Trophoblast cell (in vitro differentiated cells and primary cell): Measurements from ENCODE around the gene B3GNT5.

Source experiments
- DNase-seq, 2 donors: peaks; one replicate each; pipeline ENCODE4 v3.0.0-alpha.2; 2016
- H2AFZ ChIP-seq: 2 replicates; pipeline ENCODE4 v1.6.1; 2013; ENCODE audit warnings: low read length, moderate library complexity, mild to moderate bottlenecking; ENCODE audit not compliant: insufficient read depth, poor library complexity
- H2AK5ac ChIP-seq: 2 replicates; pipeline ENCODE4 v1.6.1; 2013; ENCODE audit warnings: mild to moderate bottlenecking, low read length
- H2BK120ac ChIP-seq: 2 replicates; pipeline ENCODE4 v1.6.1; 2013; ENCODE audit warnings: low read length, mild to moderate bottlenecking, moderate library complexity; ENCODE audit not compliant: insufficient read depth, poor library complexity
- H2BK12ac ChIP-seq: 2 replicates; pipeline ENCODE4 v1.6.1; 2013; ENCODE audit warnings: mild to moderate bottlenecking, low read length, moderate library complexity
- H2BK5ac ChIP-seq: 2 replicates; pipeline ENCODE4 v1.6.1; 2013; ENCODE audit warnings: low read length, low read depth, moderate library complexity, mild to moderate bottlenecking; ENCODE audit not compliant: poor library complexity
- H3K14ac ChIP-seq: 2 replicates; pipeline ENCODE4 v1.6.1; 2013; ENCODE audit warnings: mild to moderate bottlenecking, low read length
- H3K18ac ChIP-seq: 2 replicates; pipeline ENCODE4 v1.6.1; 2013; ENCODE audit warnings: mild to moderate bottlenecking, low read length
- H3K23ac ChIP-seq: 2 replicates; pipeline ENCODE4 v1.6.1; 2013; ENCODE audit warnings: low read length
- H3K27ac ChIP-seq: 2 replicates; pipeline ENCODE4 v1.5.1; 2013; ENCODE audit warnings: low read depth, mild to moderate bottlenecking, inconsistent platforms, low read length, moderate library complexity
- H3K27me3 ChIP-seq: 2 replicates; pipeline ENCODE4 v1.6.1; 2013; ENCODE audit warnings: inconsistent platforms, mild to moderate bottlenecking, low read length, moderate library complexity; ENCODE audit not compliant: insufficient read depth
- H3K36me3 ChIP-seq, 2 experiments: 1 replicate in 1 of 2; 2 replicates in 1 of 2; pipeline ENCODE4 v1.6.1; 2013; ENCODE audit warnings: low read length in 2 of 2, mild to moderate bottlenecking in 2 of 2, moderate library complexity in 1 of 2; ENCODE audit not compliant: insufficient read depth in 2 of 2, control insufficient read depth in 1 of 2
- H3K4ac ChIP-seq: 2 replicates; pipeline ENCODE4 v1.6.1; 2013; ENCODE audit warnings: low read depth, mild to moderate bottlenecking, low read length, moderate library complexity
- H3K4me1 ChIP-seq, 2 experiments: 1 replicate in 1 of 2; 2 replicates in 1 of 2; pipeline ENCODE4 v1.6.1; 2013; ENCODE audit warnings: low read length in 2 of 2, mild to moderate bottlenecking in 2 of 2, moderate library complexity in 1 of 2; ENCODE audit not compliant: insufficient read depth in 2 of 2, control insufficient read depth in 1 of 2
- H3K4me2 ChIP-seq: 2 replicates; pipeline ENCODE4 v1.6.1; 2013; ENCODE audit warnings: inconsistent platforms, mild to moderate bottlenecking, low read length, moderate library complexity
- H3K4me3 ChIP-seq: 2 replicates; pipeline ENCODE4 v1.5.1; 2013; ENCODE audit warnings: mild to moderate bottlenecking, low read depth, low read length, inconsistent platforms
- H3K79me1 ChIP-seq: one replicate; pipeline ENCODE4 v1.6.1; 2013; ENCODE audit warnings: low read length
- H3K79me2 ChIP-seq: 2 replicates; pipeline ENCODE4 v1.6.1; 2013; ENCODE audit warnings: low read length, mild to moderate bottlenecking; ENCODE audit not compliant: control insufficient read depth, insufficient read depth, poor library complexity
- H3K9ac ChIP-seq: 2 replicates; pipeline ENCODE4 v1.6.1; 2013; ENCODE audit warnings: mild to moderate bottlenecking, low read length
- H3K9me3 ChIP-seq: 2 replicates; pipeline ENCODE4 v1.6.1; 2013; ENCODE audit warnings: low read depth, mild to moderate bottlenecking, control low read depth, inconsistent platforms, low read length; ENCODE audit not compliant: insufficient read depth
- H4K12ac ChIP-seq: 2 replicates; pipeline ENCODE4 v1.6.1; 2013; ENCODE audit warnings: low read depth, mild to moderate bottlenecking, low read length, moderate library complexity
- H4K8ac ChIP-seq: 2 replicates; pipeline ENCODE4 v1.6.1; 2013; ENCODE audit warnings: low read depth, mild to moderate bottlenecking, low read length, moderate library complexity
- H4K91ac ChIP-seq: one replicate; pipeline ENCODE4 v1.6.1; 2013; ENCODE audit warnings: low read depth, mild to moderate bottlenecking, low read length, moderate library complexity
- WGBS: extraction: QIAGEN DNeasy Blood & Tissue Kit; methylation state at CpG from one replicate; pipeline ENCODE4 v1.1.7; 2013; ENCODE audit warnings: missing lambda C conversion rate; ENCODE audit not compliant: insufficient read length, insufficient coverage; ENCODE audit errors: extremely low coverage; 5-methylcytosine and 5-hydroxymethylcytosine counted together

B3GNT5 gene

GRCh38 chr3:183210341-183210740, 42.7 kb upstream of the B3GNT5 start:
- Histone ChIP-seq H4K91ac (no peak overlapping the region), H3K4ac (no peak overlapping the region), H2AFZ (no peak overlapping the region), H3K79me1 (no peaks in the 10 kb centered on the region), H2AK5ac (no peak overlapping the region), H2BK12ac (no peak overlapping the region), H2BK5ac (no peak overlapping the region), H3K9me3 (no peaks in the 10 kb centered on the region), H3K23ac (no peak overlapping the region), H3K14ac (no peak overlapping the region), H3K18ac (no peak overlapping the region), H3K27ac (no peak overlapping the region), H2BK120ac (no peak overlapping the region), H3K4me3 (no peak overlapping the region), H4K8ac (no peak overlapping the region), H3K9ac (no peak overlapping the region), H4K12ac (no peak overlapping the region), H3K79me2 (no peaks in the 10 kb centered on the region), H3K27me3 (no peaks in the 10 kb centered on the region), H3K4me1 (no peaks in the 10 kb centered on the region), H3K4me2 (no peak overlapping the region), H3K36me3 (no peaks in the 10 kb centered on the region)
- WGBS, result no CpG with 5 or more reads among the region's 5 CpGs
- peak in 1 of 2 donors; percentile 17 for DNase-seq

GRCh38 chr3:183210862-183211341, 42.2 kb upstream of the B3GNT5 start:
- peak in 1 of 2 donors; percentile 13 for DNase-seq
- no peaks in the 10 kb centered on the region for H3K79me1 ChIP-seq
- no peak overlapping the region for H3K4me2 ChIP-seq
- H3K4me1 ChIP-seq, result peaks cover 0 to 3% of the 10 kb centered on the region in 2 experiments
- H4K91ac ChIP-seq, result no peak overlapping the region
- H3K36me3 ChIP-seq, result no peaks in the 10 kb centered on the region
- no peaks in the 10 kb centered on the region for H3K79me2 ChIP-seq
- no peaks in the 10 kb centered on the region for H3K27me3 ChIP-seq
- no peak overlapping the region for H3K4ac ChIP-seq
- no peak overlapping the region for H3K14ac ChIP-seq
- no peak overlapping the region for H2BK5ac ChIP-seq
- H3K18ac ChIP-seq, result no peak overlapping the region
- no peak overlapping the region for H2BK12ac ChIP-seq
- H3K9ac ChIP-seq, result no peak overlapping the region
- H3K4me3 ChIP-seq, result no peak overlapping the region
- H2AFZ ChIP-seq, result no peak overlapping the region
- H3K23ac ChIP-seq, result no peak overlapping the region
- no CpG with 5 or more reads among the region's 9 CpGs for WGBS
- no peak overlapping the region for H2AK5ac ChIP-seq
- H4K8ac ChIP-seq, result no peak overlapping the region
- H4K12ac ChIP-seq, result no peak overlapping the region
- H3K9me3 ChIP-seq, result no peaks in the 10 kb centered on the region
- H3K27ac ChIP-seq, result no peak overlapping the region
- no peak overlapping the region for H2BK120ac ChIP-seq

GRCh38 chr3:183211352-183211751, 41.7 kb upstream of the B3GNT5 start:
- Histone ChIP-seq H2AFZ (no peak overlapping the region), H3K4ac (no peak overlapping the region), H4K8ac (no peak overlapping the region), H2BK5ac (no peak overlapping the region), H3K4me1 (peaks cover 0 to 4% of the 10 kb centered on the region in 2 experiments), H2BK120ac (no peak overlapping the region), H3K4me2 (no peak overlapping the region), H3K18ac (no peak overlapping the region), H3K36me3 (no peaks in the 10 kb centered on the region), H3K27me3 (no peaks in the 10 kb centered on the region), H3K9me3 (no peaks in the 10 kb centered on the region), H3K23ac (no peak overlapping the region), H3K27ac (no peak overlapping the region), H3K14ac (no peak overlapping the region), H3K79me1 (no peaks in the 10 kb centered on the region), H3K9ac (no peak overlapping the region), H4K91ac (no peak overlapping the region), H3K4me3 (no peak overlapping the region), H2BK12ac (no peak overlapping the region), H2AK5ac (no peak overlapping the region), H3K79me2 (no peaks in the 10 kb centered on the region), H4K12ac (no peak overlapping the region)
- DNase-seq, result peak in 1 of 2 donors; percentile 26
- no CpG with 5 or more reads among the region's 13 CpGs for WGBS

GRCh38 chr3:183212096-183212495, 41.0 kb upstream of the B3GNT5 start:
- H4K12ac ChIP-seq, result no peak overlapping the region
- no peak overlapping the region for H3K9ac ChIP-seq
- H3K36me3 ChIP-seq, result no peaks in the 10 kb centered on the region
- H3K9me3 ChIP-seq, result no peaks in the 10 kb centered on the region
- H3K4ac ChIP-seq, result no peak overlapping the region
- H2AK5ac ChIP-seq, result no peak overlapping the region
- H3K79me2 ChIP-seq, result no peaks in the 10 kb centered on the region
- peaks cover 0 to 4% of the 10 kb centered on the region in 2 experiments for H3K4me1 ChIP-seq
- H2BK12ac ChIP-seq, result no peak overlapping the region
- no peak overlapping the region for H4K91ac ChIP-seq
- H3K27ac ChIP-seq, result no peak overlapping the region
- H2BK5ac ChIP-seq, result no peak overlapping the region
- no peak overlapping the region for H3K14ac ChIP-seq
- H2AFZ ChIP-seq, result no peak overlapping the region
- no peak overlapping the region for H2BK120ac ChIP-seq
- no CpG with 5 or more reads among the region's 12 CpGs for WGBS
- H3K27me3 ChIP-seq, result no peaks in the 10 kb centered on the region
- H3K4me3 ChIP-seq, result no peak overlapping the region
- no peak overlapping the region for H3K23ac ChIP-seq
- no peaks in the 10 kb centered on the region for H3K79me1 ChIP-seq
- no peak overlapping the region for H4K8ac ChIP-seq
- no peak for DNase-seq
- H3K18ac ChIP-seq, result no peak overlapping the region
- H3K4me2 ChIP-seq, result no peak overlapping the region
